ENCODE results near the gene VIPR1.
"Not testable (repeated sequence)": the region's sequence is repeated elsewhere in the genome, so short reads cannot be mapped to it uniquely, and the experiment has no call there.

VIPR1 gene

DNA sequence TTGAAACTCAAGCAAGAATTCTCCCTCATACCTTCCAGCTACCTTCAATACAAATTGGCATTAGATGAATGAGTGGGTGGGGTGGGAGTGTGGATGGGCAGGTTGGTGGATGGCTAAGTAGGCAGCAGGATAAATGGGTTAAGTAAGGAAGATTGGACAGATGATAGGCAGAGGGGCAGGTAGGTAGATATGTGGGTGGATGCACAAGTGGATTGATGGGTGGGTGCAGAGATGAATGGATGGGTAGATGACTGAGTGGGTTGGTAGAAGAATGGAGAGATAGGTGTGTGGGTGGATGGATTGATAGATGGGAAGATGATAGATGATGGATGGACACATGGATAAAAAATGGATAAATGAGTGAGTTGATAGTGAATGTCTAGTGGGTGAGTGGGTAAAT, 27.6 kb downstream of the VIPR1 start:
- DNase-seq (ENCODE audit: insufficient read length, low spot score) (no peak), FAIRE-seq (no peak)

DNA sequence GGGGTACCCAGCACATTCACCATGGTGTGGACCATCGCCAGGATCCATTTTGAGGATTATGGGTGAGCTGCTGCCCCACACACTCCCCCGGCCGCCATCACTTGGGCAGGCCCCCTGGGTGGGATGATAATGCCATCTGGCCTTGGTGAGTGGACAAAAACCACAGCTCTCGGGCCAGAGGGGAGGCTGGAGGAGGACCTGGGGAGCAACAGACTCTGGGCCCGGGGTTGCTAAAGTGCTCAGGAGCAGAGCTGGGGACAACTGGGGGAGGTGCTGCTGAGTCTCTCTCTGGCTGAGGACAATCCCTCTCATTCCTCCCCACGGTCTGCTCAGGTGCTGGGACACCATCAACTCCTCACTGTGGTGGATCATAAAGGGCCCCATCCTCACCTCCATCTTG, 29.0 kb downstream of the VIPR1 start:
- FAIRE-seq (no peak), DNase-seq (ENCODE audit: insufficient read length, low spot score) (no peak)

DNA sequence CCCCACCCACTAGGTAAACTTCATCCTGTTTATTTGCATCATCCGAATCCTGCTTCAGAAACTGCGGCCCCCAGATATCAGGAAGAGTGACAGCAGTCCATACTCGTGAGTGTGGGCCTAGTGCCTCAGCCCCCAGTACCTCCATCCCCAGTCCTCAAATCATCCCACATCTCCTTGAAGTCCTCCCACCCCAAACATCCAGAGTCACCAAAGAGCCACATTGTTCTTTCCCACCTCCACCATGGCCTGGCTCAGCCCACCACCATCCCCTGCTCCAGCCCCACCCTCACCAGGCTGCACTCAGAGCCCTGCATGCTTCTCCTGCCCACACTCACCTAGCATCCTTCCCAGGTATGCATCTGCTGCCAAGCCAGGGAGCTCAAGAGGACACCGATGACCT, 29.8 kb downstream of the VIPR1 start:
- DNase-seq (ENCODE audit: insufficient read length, low spot score) (no peak), FAIRE-seq (no peak)

DNA sequence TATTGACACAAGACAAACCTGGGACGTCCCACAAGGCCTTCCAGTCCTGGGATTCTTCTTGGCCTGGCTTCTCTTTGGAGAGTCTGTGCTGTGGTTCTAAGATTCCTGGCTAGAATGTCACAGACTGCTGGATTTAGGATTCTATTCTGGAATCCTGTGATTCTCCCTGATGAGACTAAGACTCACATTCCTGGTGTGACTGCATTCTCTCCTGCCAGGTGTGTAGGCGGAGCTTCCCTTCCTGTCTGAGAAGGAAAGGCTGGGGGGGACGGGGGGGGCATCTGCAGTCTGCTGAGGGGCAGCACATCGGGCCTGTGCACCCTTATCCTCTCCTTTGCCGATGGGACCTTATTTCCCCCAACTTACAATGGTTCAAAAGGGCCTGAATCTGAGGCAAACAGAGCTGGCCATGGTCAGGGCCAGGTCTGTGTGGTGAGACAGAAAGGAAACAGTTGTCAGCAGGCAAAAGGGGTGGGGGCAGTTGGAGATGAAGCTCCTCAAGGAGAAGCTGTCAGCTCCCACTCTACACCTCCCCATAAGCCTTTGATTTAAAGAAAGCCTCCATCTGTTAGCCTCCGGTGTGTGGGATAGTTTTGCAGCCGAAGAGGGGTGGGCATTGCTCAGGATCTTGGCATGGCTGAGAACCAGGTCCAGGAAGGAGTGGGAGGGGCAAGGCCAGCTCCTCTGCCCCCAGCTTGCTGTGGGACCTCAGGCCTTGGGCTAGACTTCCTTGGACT, 30.9 kb downstream of the VIPR1 start:
- FAIRE-seq: no peak

DNA sequence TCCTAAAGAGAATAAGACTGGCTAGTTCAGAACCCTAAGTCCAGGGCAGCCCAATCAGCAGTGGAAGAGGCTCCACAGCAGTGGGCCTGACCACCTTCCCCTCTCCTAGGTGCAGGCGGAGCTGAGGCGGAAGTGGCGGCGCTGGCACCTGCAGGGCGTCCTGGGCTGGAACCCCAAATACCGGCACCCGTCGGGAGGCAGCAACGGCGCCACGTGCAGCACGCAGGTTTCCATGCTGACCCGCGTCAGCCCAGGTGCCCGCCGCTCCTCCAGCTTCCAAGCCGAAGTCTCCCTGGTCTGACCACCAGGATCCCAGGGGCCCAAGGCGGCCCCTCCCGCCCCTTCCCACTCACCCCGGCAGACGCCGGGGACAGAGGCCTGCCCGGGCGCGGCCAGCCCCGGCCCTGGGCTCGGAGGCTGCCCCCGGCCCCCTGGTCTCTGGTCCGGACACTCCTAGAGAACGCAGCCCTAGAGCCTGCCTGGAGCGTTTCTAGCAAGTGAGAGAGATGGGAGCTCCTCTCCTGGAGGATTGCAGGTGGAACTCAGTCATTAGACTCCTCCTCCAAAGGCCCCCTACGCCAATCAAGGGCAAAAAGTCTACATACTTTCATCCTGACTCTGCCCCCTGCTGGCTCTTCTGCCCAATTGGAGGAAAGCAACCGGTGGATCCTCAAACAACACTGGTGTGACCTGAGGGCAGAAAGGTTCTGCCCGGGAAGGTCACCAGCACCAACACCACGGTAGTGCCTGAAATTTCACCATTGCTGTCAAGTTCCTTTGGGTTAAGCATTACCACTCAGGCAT, 33.7 kb downstream of the VIPR1 start:
- FAIRE-seq (peak; percentile 4), DNase-seq (ENCODE audit: insufficient read length, low spot score) (peak; percentile 45)

More for the DNA sequence above, 30.9 kb downstream of the VIPR1 start:
- DNase-seq (ENCODE audit: insufficient read length, low spot score): no peak

DNA sequence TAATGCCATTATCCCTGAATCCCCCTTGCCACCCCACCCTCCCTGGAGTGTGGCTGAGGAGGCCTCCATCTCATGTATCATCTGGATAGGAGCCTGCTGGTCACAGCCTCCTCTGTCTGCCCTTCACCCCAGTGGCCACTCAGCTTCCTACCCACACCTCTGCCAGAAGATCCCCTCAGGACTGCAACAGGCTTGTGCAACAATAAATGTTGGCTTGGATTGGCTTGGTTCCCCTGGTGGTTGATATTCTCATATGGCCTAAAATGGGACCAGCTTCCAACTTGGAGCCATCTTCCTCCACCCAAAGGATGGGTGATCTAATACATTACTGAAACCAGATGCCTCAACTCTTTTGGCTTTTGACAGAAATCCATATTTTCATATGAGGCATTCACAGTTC, 34.9 kb downstream of the VIPR1 start:
- DNase-seq (ENCODE audit: insufficient read length, low spot score): no peak
- FAIRE-seq: no peak

DNA sequence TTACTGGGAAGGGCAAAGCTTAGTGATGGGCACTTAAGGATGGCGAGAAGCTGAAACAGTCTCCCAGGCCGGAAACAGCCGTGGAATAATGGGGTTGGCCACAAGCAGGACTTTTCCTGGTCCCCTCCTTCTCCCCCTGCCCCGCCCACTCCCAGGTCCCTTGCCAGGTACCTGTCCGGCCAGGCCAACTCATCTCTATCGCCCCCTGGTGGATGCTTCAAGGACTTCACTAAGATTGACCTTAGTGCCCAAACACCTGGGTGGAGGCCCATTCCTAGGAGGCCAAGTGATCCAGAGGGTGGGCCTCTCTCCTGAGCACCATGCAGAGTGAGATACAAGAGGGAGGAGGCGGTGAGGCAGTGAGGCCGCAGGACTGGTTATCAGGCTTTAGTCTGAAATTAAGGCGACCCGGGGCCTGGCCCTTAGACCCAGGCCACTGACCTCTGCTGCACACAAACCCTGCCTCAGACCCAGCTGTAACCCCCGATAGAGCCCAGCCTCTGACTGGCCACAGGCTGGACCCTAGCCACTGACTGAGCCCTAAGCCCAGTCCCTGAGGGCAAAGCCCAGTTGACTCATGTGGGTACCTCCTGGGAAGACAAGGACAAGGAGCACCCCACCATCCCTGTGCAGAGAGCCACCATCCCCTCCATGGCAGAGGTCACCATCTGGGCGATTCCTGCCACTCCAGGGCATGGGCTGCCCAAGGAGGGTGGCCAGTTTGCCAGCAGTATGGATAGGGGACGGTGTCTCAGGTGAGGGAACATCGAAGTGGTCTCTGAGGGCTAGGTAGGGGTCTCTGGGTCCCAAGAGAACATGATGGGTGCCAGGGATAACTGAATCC, 37.6 kb downstream of the VIPR1 start:
- DNase-seq (ENCODE audit: insufficient read length, low spot score) (peak; percentile 80), FAIRE-seq (peak; percentile 78)

DNA sequence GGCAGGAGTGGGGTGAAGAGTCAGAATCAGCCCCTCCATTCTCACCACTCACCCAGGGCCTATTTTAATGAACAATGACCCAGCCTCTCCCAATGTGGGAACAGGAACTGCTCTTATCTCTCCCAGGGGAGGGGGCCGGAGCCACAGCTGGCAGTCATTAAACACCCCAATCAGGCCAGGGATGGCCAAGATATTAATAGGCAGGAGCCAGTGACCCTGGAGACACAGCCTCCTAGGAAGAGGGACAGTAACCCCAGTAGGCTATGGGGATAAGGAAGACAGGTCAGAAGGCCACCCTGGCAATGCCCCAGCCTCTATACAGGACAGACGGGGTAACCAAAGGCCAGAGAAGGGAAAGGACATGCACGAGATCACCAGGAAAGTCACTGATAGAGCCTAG, 38.6 kb downstream of the VIPR1 start:
- DNase-seq (ENCODE audit: insufficient read length, low spot score): no peak
- FAIRE-seq: no peak

DNA sequence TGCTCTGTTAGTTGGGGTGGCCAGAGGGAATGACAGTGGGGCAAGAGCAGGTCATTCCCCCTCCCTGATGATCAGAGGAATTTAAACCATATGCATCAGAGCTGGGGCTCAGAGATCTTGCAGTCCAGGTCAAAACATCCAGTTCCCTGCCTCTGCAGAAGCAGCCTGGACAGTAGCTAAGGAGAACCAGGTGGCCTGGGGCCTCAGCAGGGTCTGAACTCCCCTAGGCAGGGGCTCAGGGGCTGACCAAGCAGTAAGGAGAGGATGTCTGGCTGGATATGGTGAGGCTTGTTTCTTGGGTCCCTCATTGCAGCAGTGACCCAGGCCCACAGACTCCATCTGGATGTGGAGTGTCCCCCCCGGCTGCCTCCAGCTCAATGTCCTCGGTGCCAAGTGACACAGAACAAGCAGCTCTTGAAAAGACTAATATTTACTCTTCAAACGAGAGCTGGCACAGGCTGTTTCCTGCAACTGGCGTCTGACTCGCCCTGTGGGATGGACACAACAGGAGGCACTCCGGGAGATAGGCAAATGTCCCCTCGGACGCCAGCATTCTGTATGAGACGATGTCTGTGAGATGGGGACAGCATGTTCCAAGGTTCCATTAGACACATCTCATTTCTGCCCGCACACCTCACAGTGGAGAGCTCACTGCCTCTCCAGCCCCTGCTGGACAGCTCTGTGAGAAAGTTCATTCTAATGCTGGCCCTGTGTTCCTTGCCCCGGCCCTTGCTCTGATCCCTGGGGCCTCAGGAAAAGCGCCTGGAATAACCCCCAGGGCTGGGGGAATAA, 42.2 kb downstream of the VIPR1 start:
- no peak for FAIRE-seq
- DNase-seq (ENCODE audit: insufficient read length, low spot score): no peak

DNA sequence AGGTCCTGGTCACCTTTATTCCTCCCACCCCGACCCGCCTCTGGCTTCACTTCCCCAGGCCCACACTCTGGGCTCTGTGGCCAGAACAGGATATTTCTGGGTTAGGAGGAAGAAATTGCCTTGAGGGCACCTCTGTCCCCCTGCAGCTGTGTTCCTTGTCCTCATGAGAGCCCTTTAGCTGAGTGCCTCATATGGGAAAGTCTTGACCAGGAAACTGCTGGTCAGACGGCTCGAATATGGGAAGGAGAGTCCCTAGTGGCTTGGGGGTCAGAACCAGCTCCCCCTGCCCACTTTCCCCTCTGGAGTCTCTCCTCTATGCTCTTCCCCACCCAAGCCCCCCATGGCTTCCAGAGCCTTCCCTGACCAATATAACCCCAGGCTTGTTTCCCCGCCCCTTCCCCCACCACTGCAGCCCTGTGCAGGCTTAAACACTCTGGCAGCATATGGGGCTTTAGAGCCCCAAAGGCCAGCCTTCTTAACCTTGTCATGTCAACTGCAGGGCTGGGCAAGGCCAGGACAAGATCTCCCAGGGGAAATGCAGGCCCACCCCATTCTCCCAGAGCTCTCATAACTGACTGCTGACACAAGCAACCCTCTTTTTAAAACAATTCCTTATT, 42.9 kb downstream of the VIPR1 start:
- no peak for DNase-seq (ENCODE audit: insufficient read length, low spot score)
- no peak for FAIRE-seq

DNA sequence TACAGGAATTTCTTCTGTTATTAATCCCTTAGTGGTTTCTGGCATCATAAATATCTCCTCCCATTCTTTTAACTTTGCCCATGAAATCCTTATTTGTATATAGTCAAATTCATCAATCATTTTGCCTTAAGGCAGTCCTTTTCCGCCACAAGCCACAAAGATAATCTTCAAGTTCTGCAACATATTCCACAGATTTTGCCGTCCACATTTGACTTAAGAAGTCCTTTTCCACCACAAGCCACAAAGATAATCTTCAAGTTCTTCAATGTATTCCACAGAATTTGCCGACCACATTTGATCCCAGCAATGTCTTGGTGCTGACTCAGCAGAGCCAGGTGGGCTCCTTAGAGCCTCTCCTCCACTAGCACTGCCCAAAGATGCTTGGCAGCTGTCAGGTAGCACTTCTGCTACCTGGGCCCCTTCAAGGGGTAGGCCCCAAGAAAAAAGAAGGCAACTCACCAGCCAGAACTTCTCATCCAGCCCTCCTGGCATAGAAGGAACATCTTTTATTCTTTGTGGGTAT, 44.3 kb downstream of the VIPR1 start:
- no peak for FAIRE-seq
- no peak for DNase-seq (ENCODE audit: insufficient read length, low spot score)

DNA sequence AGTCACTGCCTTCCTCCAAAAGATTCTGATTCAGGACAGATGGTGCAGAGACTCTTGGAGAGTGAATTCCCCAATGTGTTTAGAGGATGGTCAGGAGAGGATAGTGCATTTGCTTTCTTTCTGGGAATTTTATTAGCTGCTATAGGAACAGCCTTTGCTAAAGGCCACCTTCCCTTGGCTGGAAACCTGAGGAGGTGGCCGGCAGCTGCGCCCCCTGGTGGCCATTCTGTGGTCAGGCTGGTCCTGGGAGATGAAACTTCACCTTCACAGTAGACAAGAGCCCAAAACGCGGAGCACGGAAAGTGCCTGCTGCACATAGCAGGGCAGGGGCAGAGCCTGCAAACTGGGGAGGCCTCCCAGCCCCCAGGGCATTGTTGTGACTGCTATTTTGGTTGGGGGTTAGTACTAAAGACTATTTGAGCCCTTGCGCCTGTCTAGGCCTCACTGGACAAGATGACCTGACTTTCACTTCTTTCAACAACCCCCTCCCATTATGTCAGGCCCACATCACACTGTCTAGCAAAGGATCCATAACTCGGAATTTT, 45.0 kb downstream of the VIPR1 start:
- peak; percentile 51 for FAIRE-seq
- peak; percentile 57 for DNase-seq (ENCODE audit: insufficient read length, low spot score)

DNA sequence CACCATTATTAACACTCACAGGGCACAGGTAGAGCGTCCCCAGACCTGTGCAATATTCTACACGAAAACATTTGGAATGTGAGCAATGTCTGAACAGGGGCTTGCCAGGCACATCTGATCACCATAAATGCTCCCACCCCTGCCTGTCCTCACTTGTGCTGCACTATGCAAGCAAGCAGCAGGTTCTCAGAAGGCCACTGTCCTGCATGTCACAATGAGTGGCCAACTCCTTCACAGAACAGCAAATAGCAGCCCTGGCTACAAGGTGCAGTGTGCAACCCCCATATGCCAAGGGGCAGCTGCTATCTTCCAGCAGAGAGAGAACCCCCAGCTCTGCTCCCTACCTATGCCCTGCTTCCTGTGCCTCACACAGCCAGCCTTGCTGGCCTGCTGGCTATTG, 46.7 kb downstream of the VIPR1 start:
- no peak for DNase-seq (ENCODE audit: insufficient read length, low spot score)
- FAIRE-seq: no peak

DNA sequence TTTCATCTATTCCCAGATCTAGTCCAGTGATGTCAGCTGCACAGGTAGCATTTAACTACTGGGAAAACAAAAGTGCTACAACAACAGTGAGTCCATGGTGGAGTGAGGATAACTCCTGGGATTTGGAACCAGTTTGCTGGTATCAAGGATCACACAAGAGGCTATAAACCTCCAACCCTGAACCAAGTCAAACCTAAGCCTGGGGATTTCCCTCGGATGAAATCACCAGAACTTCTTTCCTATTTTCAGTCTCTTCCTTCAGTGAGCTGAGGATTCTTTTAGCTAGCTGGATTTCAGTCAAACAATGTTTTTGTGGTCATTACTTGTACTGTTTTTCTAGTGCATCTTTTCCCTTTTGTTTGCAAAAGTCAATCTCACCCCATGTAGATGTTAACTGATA, 47.8 kb downstream of the VIPR1 start:
- FAIRE-seq: no peak
- DNase-seq (ENCODE audit: insufficient read length, low spot score): no peak

DNA sequence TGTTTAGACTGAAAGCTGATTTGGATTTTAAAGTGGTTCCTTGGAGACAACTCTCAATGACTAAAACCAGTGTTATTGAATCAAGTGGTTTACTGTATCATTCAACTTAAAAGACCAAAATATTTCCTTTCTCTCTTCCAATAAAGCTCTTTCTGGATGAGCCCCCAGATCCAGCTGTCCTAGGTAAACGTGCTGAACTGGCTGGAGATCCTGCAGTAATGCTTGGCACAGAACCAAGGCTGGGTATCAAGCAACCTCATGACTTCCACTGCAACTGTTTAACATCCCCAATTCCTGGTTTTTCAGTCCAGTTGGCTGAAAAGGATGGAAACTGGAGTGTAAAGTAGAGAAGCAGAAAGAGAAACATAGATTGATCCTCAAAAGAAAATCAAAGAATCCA, 50.4 kb downstream of the VIPR1 start:
- FAIRE-seq: no peak
- DNase-seq (ENCODE audit: insufficient read length, low spot score): no peak

DNA sequence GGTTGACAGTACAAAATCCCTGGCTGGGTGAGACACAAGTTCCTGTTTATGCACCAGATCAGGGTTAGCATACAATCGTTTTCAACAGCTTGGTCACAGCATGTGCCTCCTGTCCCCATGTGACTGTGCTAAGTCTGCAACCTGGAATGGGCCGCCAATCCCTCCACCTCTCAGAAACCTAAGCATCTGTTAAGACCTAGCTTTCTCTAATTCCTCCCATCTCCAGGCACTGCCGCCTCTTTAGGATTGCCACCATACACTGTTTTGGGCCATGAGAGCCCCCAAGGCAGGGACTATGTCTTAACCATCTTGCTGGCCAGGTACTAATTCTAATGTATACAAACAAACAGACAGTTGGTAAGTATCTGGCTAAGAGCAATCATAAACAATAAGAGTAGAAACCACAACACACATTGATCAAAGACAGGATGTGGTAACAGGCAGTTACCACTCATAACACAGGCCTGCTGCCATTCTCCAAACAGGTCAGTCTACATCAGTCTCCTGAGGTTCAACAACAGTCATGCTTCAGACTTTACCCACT, 53.7 kb downstream of the VIPR1 start:
- FAIRE-seq: peak; percentile 52
- no peak for DNase-seq (ENCODE audit: insufficient read length, low spot score)

DNA sequence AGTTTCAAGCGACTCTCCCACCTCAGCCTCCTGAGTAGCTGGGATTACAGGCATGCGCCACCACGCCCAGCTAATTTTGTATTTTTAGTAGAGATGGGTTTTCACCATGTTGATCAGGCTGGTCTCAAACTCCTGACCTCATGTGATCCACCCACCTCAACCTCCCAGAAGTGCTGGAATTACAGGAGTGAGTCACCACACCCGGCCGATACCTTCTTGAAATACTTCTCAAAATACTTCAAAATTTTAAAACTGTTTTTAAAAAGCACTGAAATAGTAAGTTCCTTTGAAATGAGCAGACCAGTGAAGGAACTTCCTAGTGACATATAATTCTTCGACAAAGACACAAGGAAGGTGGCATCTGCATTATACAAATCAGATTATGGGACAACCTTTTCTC, 54.4 kb downstream of the VIPR1 start:
- FAIRE-seq; DNase-seq (ENCODE audit: insufficient read length, low spot score): not testable (repeated sequence)

DNA sequence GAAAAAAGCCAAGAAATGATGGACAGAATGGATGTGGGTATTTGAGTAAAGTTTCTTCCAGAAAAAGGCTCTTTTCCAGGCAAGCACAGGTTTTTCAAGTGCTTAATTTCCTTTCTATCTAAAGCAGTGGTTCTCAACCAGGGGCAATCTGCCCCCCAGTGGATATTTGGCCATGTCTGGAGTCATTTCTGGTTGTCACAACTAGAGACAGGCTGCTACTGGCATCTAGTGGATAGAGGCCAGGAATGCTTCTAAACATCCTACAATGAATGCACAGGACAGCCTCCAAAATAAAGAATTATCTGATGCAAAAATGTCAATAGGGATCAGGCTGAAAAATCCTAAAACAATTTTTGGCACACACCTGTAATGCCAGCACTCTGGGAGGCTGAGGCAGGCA, 55.4 kb downstream of the VIPR1 start:
- no peak for FAIRE-seq
- no peak for DNase-seq (ENCODE audit: insufficient read length, low spot score)

Measured in GM19239 (cell line).